Epithelial cell of esophagus (primary cell): ENCODE measurements around the gene EID2B.
A peak's percentile ranks its signal among the peaks of the same experiment; 100 is the strongest.

Source experiments
- DNase-seq: peaks from one replicate; pipeline ENCODE4 v3.0.0; 2010; ENCODE audit warnings: low read depth
- H3K4me3 ChIP-seq: 2 replicates; pipeline ENCODE4 v1.5.1; 2011; ENCODE audit warnings: mild to moderate bottlenecking, low read length, control low read depth
- CTCF ChIP-seq: IDR thresholded peaks from 2 replicates; pipeline ENCODE4 v1.5.1; 2011; ENCODE audit warnings: low read depth, mild to moderate bottlenecking, low read length, control low read depth, inconsistent platforms; ENCODE audit not compliant: insufficient read depth; ENCODE audit errors: missing control alignments

Gene EID2B

GRCh38 chr19:39539165-39539517 lies 6.5 kb upstream of the EID2B start:
- TF ChIP-seq CTCF = no peak
- no peak for DNase-seq
- H3K4me3 ChIP-seq = peak overlapping the region; percentile 88

- DNase-seq = no peak
Measured at GRCh38 chr19:39533791-39534190, 1.1 kb upstream of the EID2B start.

GRCh38 chr19:39533003-39533512 lies 406 bp upstream of the EID2B start:
- TF ChIP-seq CTCF = no peak
- no peak overlapping the region for H3K4me3 ChIP-seq
- DNase-seq = no peak

More at GRCh38 chr19:39533791-39534190, 1.1 kb upstream of the EID2B start:
- H3K4me3 ChIP-seq = no peak overlapping the region
- TF ChIP-seq CTCF = no peak

GRCh38 chr19:39531834-39532232 lies 819 bp downstream of the EID2B start:
- peak overlapping the region; percentile 84 for H3K4me3 ChIP-seq
- no peak for DNase-seq
- no peak for TF ChIP-seq CTCF

GRCh38 chr19:39525205-39525604 lies 7.4 kb downstream of the EID2B start:
- no peak for DNase-seq
- no peak overlapping the region for H3K4me3 ChIP-seq
- TF ChIP-seq CTCF = no peak

GRCh38 chr19:39524495-39524894 lies 8.2 kb downstream of the EID2B start:
- no peak overlapping the region for H3K4me3 ChIP-seq
- no peak for TF ChIP-seq CTCF
- DNase-seq = no peak
